ENCODE results near the gene FOXJ3.

The FOXJ3 gene

GRCh38 chr1:42139444-42139843 is 195.6 kb downstream of the FOXJ3 start:
- H3K36me3 ChIP-seq (ENCODE audit: low read length): no peaks in the 10 kb centered on the region
- no peaks in the 10 kb centered on the region for H4K20me1 ChIP-seq (ENCODE audit: low read depth, low read length)
- no peak overlapping the region for H3K4me3 ChIP-seq (ENCODE audit: insufficient read depth, low read length, poor library complexity, severe bottlenecking)
- H3K9ac ChIP-seq (ENCODE audit: low read length): no peak overlapping the region
- H3K79me2 ChIP-seq (ENCODE audit: insufficient read depth, low read length): no peaks in the 10 kb centered on the region
- H3F3A ChIP-seq (ENCODE audit: insufficient read depth): no peaks in the 10 kb centered on the region
- H3K27ac ChIP-seq (ENCODE audit: low read depth, low read length): no peak overlapping the region
- H2AFZ ChIP-seq (ENCODE audit: low read depth, low read length, severe bottlenecking): no peak overlapping the region
- no peaks in the 10 kb centered on the region for H3K9me3 ChIP-seq (ENCODE audit: insufficient read depth, low read length)
- H3K9me2 ChIP-seq (replicated peaks; ENCODE audit: insufficient read depth, low read length): no peaks in the 10 kb centered on the region
- H3K27me3 ChIP-seq (ENCODE audit: low read length): no peaks in the 10 kb centered on the region
- no peak for TF ChIP-seq EZH2phosphoT487 (conservative IDR thresholded peaks at IDR 0.05; ENCODE audit: low read length)
- TF ChIP-seq CTCF (IDR thresholded peaks at IDR 0.05; ENCODE audit: insufficient read depth, low read length, poor library complexity, severe bottlenecking): no peak
- no peak overlapping the region for H3K4me2 ChIP-seq (ENCODE audit: low read depth, low read length, poor library complexity, severe bottlenecking)

GRCh38 chr1:42138586-42138985 is 196.4 kb downstream of the FOXJ3 start:
- Histone ChIP-seq H3K36me3 (ENCODE audit: low read length) (no peaks in the 10 kb centered on the region), H3K9ac (ENCODE audit: low read length) (no peak overlapping the region), H3K27me3 (ENCODE audit: low read length) (no peaks in the 10 kb centered on the region), H3K9me3 (ENCODE audit: insufficient read depth, low read length) (no peaks in the 10 kb centered on the region), H3K4me3 (ENCODE audit: insufficient read depth, low read length, poor library complexity, severe bottlenecking) (no peak overlapping the region), H3K9me2 (replicated peaks; ENCODE audit: insufficient read depth, low read length) (no peaks in the 10 kb centered on the region), H3K4me2 (ENCODE audit: low read depth, low read length, poor library complexity, severe bottlenecking) (no peak overlapping the region), H3F3A (ENCODE audit: insufficient read depth) (no peaks in the 10 kb centered on the region), H3K79me2 (ENCODE audit: insufficient read depth, low read length) (no peaks in the 10 kb centered on the region), H2AFZ (ENCODE audit: low read depth, low read length, severe bottlenecking) (no peak overlapping the region), H4K20me1 (ENCODE audit: low read depth, low read length) (no peaks in the 10 kb centered on the region), H3K27ac (ENCODE audit: low read depth, low read length) (no peak overlapping the region)
- TF ChIP-seq CTCF (IDR thresholded peaks at IDR 0.05; ENCODE audit: insufficient read depth, low read length, poor library complexity, severe bottlenecking): no peak
- TF ChIP-seq EZH2phosphoT487 (conservative IDR thresholded peaks at IDR 0.05; ENCODE audit: low read length): no peak

- no peak overlapping the region for H2AFZ ChIP-seq (ENCODE audit: low read depth, low read length, severe bottlenecking)
- H3F3A ChIP-seq (ENCODE audit: insufficient read depth): no peaks in the 10 kb centered on the region
- no peak overlapping the region for H3K9ac ChIP-seq (ENCODE audit: low read length)
- H3K79me2 ChIP-seq (ENCODE audit: insufficient read depth, low read length): no peaks in the 10 kb centered on the region
- H4K20me1 ChIP-seq (ENCODE audit: low read depth, low read length): no peaks in the 10 kb centered on the region
- H3K4me2 ChIP-seq (ENCODE audit: low read depth, low read length, poor library complexity, severe bottlenecking): no peak overlapping the region
- no peaks in the 10 kb centered on the region for H3K9me3 ChIP-seq (ENCODE audit: insufficient read depth, low read length)
- TF ChIP-seq EZH2phosphoT487 (conservative IDR thresholded peaks at IDR 0.05; ENCODE audit: low read length) (no peak), CTCF (IDR thresholded peaks at IDR 0.05; ENCODE audit: insufficient read depth, low read length, poor library complexity, severe bottlenecking) (no peak)
- H3K27me3 ChIP-seq (ENCODE audit: low read length): no peaks in the 10 kb centered on the region
- H3K9me2 ChIP-seq (replicated peaks; ENCODE audit: insufficient read depth, low read length): no peaks in the 10 kb centered on the region
- no peaks in the 10 kb centered on the region for H3K36me3 ChIP-seq (ENCODE audit: low read length)
- H3K27ac ChIP-seq (ENCODE audit: low read depth, low read length): no peak overlapping the region
- no peak overlapping the region for H3K4me3 ChIP-seq (ENCODE audit: insufficient read depth, low read length, poor library complexity, severe bottlenecking)
Measured at GRCh38 chr1:42137766-42138165, 197.3 kb downstream of the FOXJ3 start.

Measured in SU-DHL-6 (cell line).